Body of pancreas (tissue), 4 donors: ENCODE measurements around the gene CCBE1. TPM values are rescaled to one million over a fixed set of nuclear protein-coding genes. Genes with fewer than 3 reads are reported as not detected.

Experiments used
- ATAC-seq: fragments of 150-250 bp; one replicate; pipeline ENCODE4 v1.9.1; 2016
- DNase-seq, 4 donors: peaks; one replicate each; pipeline ENCODE4 v3.0.0-alpha.2; 2019
- H3K27ac ChIP-seq, 4 donors: fragments of 200-600 bp; sonication (generic); 1 replicate in 3 of 4; 2 replicates in 1 of 4; pipeline versions ENCODE4 v1.5.1 to v1.6.1; 2016 to 2019; ENCODE audit warnings: mild to moderate bottlenecking in 1 of 4, mixed read lengths in 1 of 4, moderate library complexity in 1 of 4
- H3K27me3 ChIP-seq, 2 donors: fragments of 200-600 bp; sonication (generic); one replicate each; pipeline ENCODE4 v1.6.0; 2016; ENCODE audit warnings: mild to moderate bottlenecking in 1 of 2
- H3K36me3 ChIP-seq, 2 donors: fragments of 200-600 bp; sonication (generic); replicated peaks in 1 of 2; 2 replicates each; pipeline ENCODE4 v1.5.1; 2016; ENCODE audit warnings: low read depth in 2 of 2; ENCODE audit not compliant: insufficient read depth in 1 of 2
- H3K4me1 ChIP-seq: fragments of 200-600 bp; sonication (generic); one replicate; pipeline ENCODE4 v1.6.0; 2016
- H3K4me3 ChIP-seq, 2 donors: fragments of 200-600 bp; sonication (generic); 1 replicate in 1 of 2; 2 replicates in 1 of 2; pipeline ENCODE4 v1.5.1; 2016 to 2019
- H3K9me3 ChIP-seq, 3 donors: fragments of 200-600 bp; sonication (generic); 1 replicate in 2 of 3; 2 replicates in 1 of 3; pipeline ENCODE4 v1.5.1; 2016
- CTCF ChIP-seq, 7 experiments: fragments of 450-650 bp in 4 of 7; fragments of 200-600 bp in 3 of 7; sonication (generic) in 3 of 7; IDR thresholded peaks; one replicate each; pipeline ENCODE4 v1.5.1; 2016 to 2019; ENCODE audit warnings: antibody characterized with exemption in 7 of 7
- POLR2A ChIP-seq, 3 donors: fragments of 450-650 bp; IDR thresholded peaks; one replicate each; pipeline ENCODE4 v1.6.1; 2016; ENCODE audit warnings: antibody characterized with exemption in 3 of 3, mild to moderate bottlenecking in 2 of 3
- WGBS, 2 donors: methylation state at CpG; one replicate each; pipeline ENCODE4 v1.1.5; 2017; 5-methylcytosine and 5-hydroxymethylcytosine counted together
- intact Hi-C: fragments of 100-400 bp; cut with DNase I; formaldehyde crosslinking; loops from one replicate; pipeline ENCODE4 v1.15.1; 2023
- total RNA-seq, 2 donors: library from RNA; depleted of rRNA; stranded (reverse); fragments of >200 nt; gene quantifications; one replicate each; pipeline ENCODE4 v1.1.0, GENCODE V29; 2016

Gene CCBE1
- total RNA-seq, 2 donors from 2014 or later: 0.99 to 4.4 TPM

GRCh38 chr18:59566533-59566971 is 130.7 kb downstream of the CCBE1 start:
- Histone ChIP-seq H3K36me3 (no peaks in the 10 kb centered on the region), H3K27me3 (no peaks in the 10 kb centered on the region), H3K9me3 (no peaks in the 10 kb centered on the region), H3K4me1 (no peaks in the 10 kb centered on the region), H3K27ac (no peak overlapping the region), H3K4me3 (no peak overlapping the region)
- no peak for ATAC-seq
- TF ChIP-seq POLR2A (IDR thresholded peaks at IDR 0.05) (no peak), CTCF (IDR thresholded peaks at IDR 0.05) (no peak)
- WGBS, 2 donors: 40 to 56% methylated on average over 4 of the region's 4 CpGs
- intact Hi-C loops: no loop called here
- DNase-seq: no peak

GRCh38 chr18:59565957-59566356 is 131.3 kb downstream of the CCBE1 start:
- H3K4me1 ChIP-seq: no peaks in the 10 kb centered on the region
- H3K27ac ChIP-seq: no peak overlapping the region
- H3K27me3 ChIP-seq: no peaks in the 10 kb centered on the region
- WGBS, 2 donors: 49 to 67% methylated on average over 3 of the region's 3 CpGs
- H3K36me3 ChIP-seq: no peaks in the 10 kb centered on the region
- no peak for TF ChIP-seq POLR2A (IDR thresholded peaks at IDR 0.05)
- TF ChIP-seq CTCF (IDR thresholded peaks at IDR 0.05): no peak
- no peak for DNase-seq
- ATAC-seq: no peak
- H3K4me3 ChIP-seq: no peak overlapping the region
- intact Hi-C loops: no loop called here
- no peaks in the 10 kb centered on the region for H3K9me3 ChIP-seq

- H3K36me3 ChIP-seq: no peaks in the 10 kb centered on the region
- WGBS, 2 donors: 54 to 72% methylated on average over 3 of the region's 3 CpGs
- intact Hi-C loops: no loop called here
- no peaks in the 10 kb centered on the region for H3K27me3 ChIP-seq
- H3K4me3 ChIP-seq: no peak overlapping the region
- ATAC-seq (no peak), DNase-seq (no peak)
- H3K9me3 ChIP-seq: no peaks in the 10 kb centered on the region
- TF ChIP-seq POLR2A (IDR thresholded peaks at IDR 0.05) (no peak), CTCF (IDR thresholded peaks at IDR 0.05) (no peak)
- H3K27ac ChIP-seq: no peak overlapping the region
- no peaks in the 10 kb centered on the region for H3K4me1 ChIP-seq
Observed at GRCh38 chr18:59564561-59564960, 132.7 kb downstream of the CCBE1 start.

- no peak overlapping the region for H3K27ac ChIP-seq
- no peaks in the 10 kb centered on the region for H3K4me1 ChIP-seq
- DNase-seq: no peak
Observed at GRCh38 chr18:59563176-59563785, 133.9 kb downstream of the CCBE1 start.

More at GRCh38 chr18:59563176-59563785, 133.9 kb downstream of the CCBE1 start:
- ATAC-seq: no peak
- whole genome bisulfite sequencing, 2 donors: 72 to 77% methylated on average over 3 of the region's 3 CpGs
- H3K36me3 ChIP-seq: no peaks in the 10 kb centered on the region
- intact Hi-C loops: no loop called here
- no peak overlapping the region for H3K4me3 ChIP-seq
- no peak for TF ChIP-seq POLR2A (IDR thresholded peaks at IDR 0.05)
- no peak for TF ChIP-seq CTCF (IDR thresholded peaks at IDR 0.05)
- no peaks in the 10 kb centered on the region for H3K27me3 ChIP-seq
- no peaks in the 10 kb centered on the region for H3K9me3 ChIP-seq
